A549 (cell line): ENCODE data around the gene GMDS. TPM values are rescaled to one million over a fixed set of nuclear protein-coding genes. Genes with fewer than 3 reads are reported as not detected.

Experiments
- ATAC-seq, 2 experiments: fragments of 200-7000 bp in 1 of 2; fragments of >200 bp in 1 of 2; cut with Nextera tagmentation in 1 of 2; cut with Tn5 transposase in 1 of 2; 3 replicates each; pipeline versions ENCODE4 v1.8.0 to v1.9.1; 2018 to 2020; ENCODE audit warnings: mild to moderate bottlenecking in 1 of 2, moderate library complexity in 1 of 2
- CTCF ChIA-PET: fragments of 300-600 bp; sonication (Branson Sonifier 250); formaldehyde crosslinking; extraction: SDS; loops from one replicate; lab custom pipeline; 2021; ENCODE audit warnings: antibody characterized with exemption, inconsistent platforms; lab: Yijun Ruan, JAX
- POLR2A ChIA-PET: fragments of 350-600 bp; formaldehyde crosslinking; extraction: SDS; loops from one replicate; lab custom pipeline; 2021; ENCODE audit warnings: antibody characterized with exemption, inconsistent platforms; lab: Yijun Ruan, JAX
- DNase-seq, 2 experiments: peaks; one replicate each; pipeline versions ENCODE4 v3.0.0 to v3.0.0-alpha.2; 2011 to 2016; ENCODE audit warnings: low read depth in 1 of 2, low spot score in 1 of 2
- FAIRE-seq: peaks from 2 replicates; lab custom pipeline; 2011; peaks lifted over from hg19 to GRCh38; lab: Jason Lieb, UNC
- H3K27ac ChIP-seq, 2 experiments: fragments of >200 bp; sonication (Bioruptor Twin); formaldehyde crosslinking; 3 replicates each; pipeline ENCODE4 v1.5.1; 2016 to 2017
- H3K4me1 ChIP-seq: fragments of >200 bp; sonication (Bioruptor Twin); formaldehyde crosslinking; 3 replicates; pipeline ENCODE4 v1.6.1; 2016
- H3K4me2 ChIP-seq: fragments of >200 bp; sonication (Bioruptor Twin); formaldehyde crosslinking; 3 replicates; pipeline ENCODE4 v1.6.1; 2016
- H3K4me3 ChIP-seq: fragments of >200 bp; sonication (Bioruptor Twin); formaldehyde crosslinking; 3 replicates; pipeline ENCODE4 v1.5.1; 2016
- H3K9me3 ChIP-seq: fragments of >200 bp; sonication (Bioruptor Twin); formaldehyde crosslinking; 3 replicates; pipeline ENCODE4 v1.6.1; 2016
- CHD2 ChIP-seq: fragments of 150-350 bp; IDR thresholded peaks from 2 replicates; pipeline ENCODE4 v1.6.1; 2014; ENCODE audit warnings: low read length; ENCODE audit not compliant: partially characterized antibody
- EHF ChIP-seq: fragments of 250-450 bp; sonication (Bioruptor Pico); IDR thresholded peaks from 2 replicates; pipeline ENCODE4 v1.5.0; 2020; ENCODE audit warnings: mild to moderate bottlenecking
- EHMT2 ChIP-seq: fragments of 200-600 bp; sonication (generic); IDR thresholded peaks from 2 replicates; pipeline ENCODE4 v1.6.1; 2016; ENCODE audit warnings: antibody characterized with exemption, low read depth, mild to moderate bottlenecking, moderate library complexity
- EP300 ChIP-seq, 2 experiments: fragments of >200 bp; sonication (Bioruptor Twin); formaldehyde crosslinking; IDR thresholded peaks; 2 replicates in 1 of 2; 3 replicates in 1 of 2; pipeline ENCODE4 v1.6.1; 2016 to 2017
- ESRRA ChIP-seq: fragments of 150-350 bp; IDR thresholded peaks from 2 replicates; pipeline ENCODE4 v1.6.1; 2014; ENCODE audit warnings: mild to moderate bottlenecking, low read length, borderline replicate concordance
- FOSL2 ChIP-seq, 2 experiments: fragments of 450-650 bp in 1 of 2; fragments of >200 bp in 1 of 2; sonication (Bioruptor Twin) in 1 of 2; formaldehyde crosslinking; IDR thresholded peaks; 2 replicates each; pipeline versions ENCODE4 v1.5.0 to v1.6.1; 2016 to 2020; ENCODE audit warnings: mild to moderate bottlenecking in 1 of 2, moderate library complexity in 1 of 2
- HDAC2 ChIP-seq: fragments of 200-600 bp; sonication (generic); IDR thresholded peaks from 2 replicates; pipeline ENCODE4 v1.6.1; 2016
- HEYL ChIP-seq: fragments of 250-450 bp; sonication (Bioruptor Pico); IDR thresholded peaks from 2 replicates; pipeline ENCODE4 v1.8.0; 2021; ENCODE audit warnings: mild to moderate bottlenecking, moderate library complexity
- HOXA7 ChIP-seq: fragments of 250-450 bp; sonication (Bioruptor Pico); IDR thresholded peaks from 2 replicates; pipeline ENCODE4 v1.5.0; 2020; ENCODE audit warnings: mild to moderate bottlenecking, moderate library complexity
- HOXB13 ChIP-seq: fragments of 250-450 bp; sonication (Bioruptor Pico); IDR thresholded peaks from 2 replicates; pipeline ENCODE4 v1.5.0; 2020; ENCODE audit warnings: low read depth, mild to moderate bottlenecking, moderate library complexity
- HOXB5 ChIP-seq: fragments of 250-450 bp; sonication (Bioruptor Pico); IDR thresholded peaks from 2 replicates; pipeline ENCODE4 v1.5.0; 2020; ENCODE audit warnings: mild to moderate bottlenecking, moderate library complexity
- JUN ChIP-seq, 2 experiments: fragments of >200 bp; sonication (Bioruptor Twin); formaldehyde crosslinking; IDR thresholded peaks; 2 replicates in 1 of 2; 3 replicates in 1 of 2; pipeline ENCODE4 v1.6.1; 2016 to 2017
- JUNB ChIP-seq: fragments of >200 bp; sonication (Bioruptor Twin); formaldehyde crosslinking; IDR thresholded peaks from 2 replicates; pipeline ENCODE4 v1.6.1; 2016
- MYC ChIP-seq: IDR thresholded peaks from 2 replicates; pipeline ENCODE4 v1.6.1; 2012; ENCODE audit warnings: mild to moderate bottlenecking, inconsistent platforms, low read length, improper control_type of control experiment, borderline replicate concordance
- NFE2L2 ChIP-seq: fragments of 150-350 bp; conservative IDR thresholded peaks from 2 replicates; pipeline ENCODE4 v1.6.1; 2014; ENCODE audit warnings: low read length
- NPAS2 ChIP-seq: fragments of 250-450 bp; sonication (Bioruptor Pico); IDR thresholded peaks from 2 replicates; pipeline ENCODE4 v1.8.0; 2022; ENCODE audit warnings: mild to moderate bottlenecking, moderate library complexity, borderline replicate concordance
- NR3C1 ChIP-seq: fragments of >200 bp; sonication (Bioruptor Twin); formaldehyde crosslinking; IDR thresholded peaks from 3 replicates; pipeline ENCODE4 v1.6.1; 2017
- PBX3 ChIP-seq: IDR thresholded peaks from 2 replicates; pipeline ENCODE4 v1.6.1; 2012
- PHF8 ChIP-seq: fragments of 200-600 bp; sonication (generic); IDR thresholded peaks from 2 replicates; pipeline ENCODE4 v1.6.1; 2016; ENCODE audit warnings: low read depth, mild to moderate bottlenecking, antibody characterized with exemption, moderate library complexity, borderline replicate concordance
- POLR2A ChIP-seq: IDR thresholded peaks from 2 replicates; pipeline ENCODE4 v1.6.1; 2012; ENCODE audit warnings: mild to moderate bottlenecking, low read length
- RARB ChIP-seq: fragments of 250-450 bp; sonication (Bioruptor Pico); IDR thresholded peaks from 2 replicates; pipeline ENCODE4 v1.8.0; 2021; ENCODE audit warnings: mild to moderate bottlenecking, moderate library complexity
- RCOR1 ChIP-seq: fragments of 150-350 bp; IDR thresholded peaks from 2 replicates; pipeline ENCODE4 v1.6.1; 2014; ENCODE audit warnings: antibody characterized with exemption, low read length, low read depth
- RNF2 ChIP-seq: fragments of 200-600 bp; sonication (generic); IDR thresholded peaks from 2 replicates; pipeline ENCODE4 v1.6.1; 2016; ENCODE audit warnings: low read depth, mild to moderate bottlenecking, antibody characterized with exemption, moderate library complexity, borderline replicate concordance
- SMC3 ChIP-seq: fragments of >200 bp; sonication (Bioruptor Twin); formaldehyde crosslinking; IDR thresholded peaks from 3 replicates; pipeline ENCODE4 v1.6.1; 2018; ENCODE audit warnings: inconsistent platforms
- SREBF2 ChIP-seq: fragments of 450-650 bp; IDR thresholded peaks from 2 replicates; pipeline ENCODE4 v1.6.1; 2014; ENCODE audit warnings: mild to moderate bottlenecking, moderate library complexity
- TP53 ChIP-seq: fragments of 250-450 bp; sonication (Bioruptor Pico); IDR thresholded peaks from 2 replicates; pipeline ENCODE4 v1.5.0; 2021; ENCODE audit warnings: mild to moderate bottlenecking, moderate library complexity
- ZSCAN20 ChIP-seq: fragments of 250-450 bp; sonication (Bioruptor Pico); IDR thresholded peaks from 2 replicates; pipeline ENCODE4 v1.8.0; 2022; ENCODE audit warnings: mild to moderate bottlenecking, moderate library complexity
- WGBS: methylation state at CpG from one replicate; pipeline ENCODE4 v1.1.6; 2017; ENCODE audit errors: missing lambda C conversion rate; 5-methylcytosine and 5-hydroxymethylcytosine counted together
- polyA plus RNA-seq, 4 experiments: library from polyadenylated mRNA; depleted of rRNA in 3 of 4; stranded (reverse); fragments of >200 nt; fragmentation: RNase III in 1 of 4; extraction: RNeasy Plus Mini Kit Qiagen cat#74134 plus additional on column Dnase treatment in 1 of 4; gene quantifications; 2 replicates in 3 of 4; 3 replicates in 1 of 4; pipeline ENCODE4 v1.2.3, GENCODE V29; 2011 to 2017
- TF ChIP-seq, protein P1 (sequence below): fragments of 450-650 bp; IDR thresholded peaks from 2 replicates; pipeline ENCODE4 v1.6.1; 2014; ENCODE audit warnings: antibody characterized with exemption
- TF ChIP-seq, protein P2 (sequence below): fragments of >200 bp; sonication (Bioruptor Twin); formaldehyde crosslinking; IDR thresholded peaks from 2 replicates; pipeline ENCODE4 v1.6.1; 2016

GMDS gene
- polyA plus RNA-seq, 2 of the 4 experiments (the other 2 are of a cell fraction) = 9.9 to 12.4 TPM

GRCh38 chr6:2155206-2155605 lies 90.2 kb downstream of the GMDS start:
- Histone ChIP-seq H3K9me3 (no peaks in the 10 kb centered on the region), H3K4me3 (no peak overlapping the region), H3K27ac (no peak overlapping the region), H3K4me1 (no peaks in the 10 kb centered on the region), H3K4me2 (no peak overlapping the region)
- POLR2A ChIA-PET = no interaction called here
- FAIRE-seq = no peak
- DNase-seq = no peak
- 82% methylated on average over 1 of the region's 1 CpG for WGBS
- TF ChIP-seq EHMT2 = no peak
- TF ChIP-seq HOXA7 (CRISPR knock-in tag) = no peak
- no peak for TF ChIP-seq NFE2L2
- no peak for TF ChIP-seq SMC3
- TF ChIP-seq PHF8 = no peak
- TF ChIP-seq JUN (IDR thresholded peaks at IDR 0.05) = no peak
- no peak for TF ChIP-seq TP53 (CRISPR knock-in tag)
- TF ChIP-seq FOSL2 (IDR thresholded peaks at IDR 0.05) = no peak
- TF ChIP-seq FOSL2 (CRISPR knock-in tag; IDR thresholded peaks at IDR 0.05) = no peak
- no peak for TF ChIP-seq HOXB5 (CRISPR knock-in tag)
- no peak for TF ChIP-seq NPAS2 (CRISPR knock-in tag)
- no peak for TF ChIP-seq HOXB13 (CRISPR knock-in tag)
- no peak for TF ChIP-seq PBX3
- TF ChIP-seq RNF2 = no peak
- no peak for TF ChIP-seq NR3C1
- TF ChIP-seq ZSCAN20 (CRISPR knock-in tag) = no peak
- no peak for TF ChIP-seq POLR2A
- TF ChIP-seq EP300 (IDR thresholded peaks at IDR 0.05) = no peak
- TF ChIP-seq RCOR1 = no peak
- TF ChIP-seq HDAC2 = no peak
- no peak for ATAC-seq
- CTCF ChIA-PET = no interaction called here

GRCh38 chr6:2149361-2150006 lies 95.9 kb downstream of the GMDS start:
- 89% methylated on average over 9 of the region's 9 CpGs for WGBS
- H3K4me2 ChIP-seq = no peak overlapping the region
- TF ChIP-seq EHF (CRISPR knock-in tag) (no peak), CHD2 (no peak), ESRRA (no peak), SREBF2 (no peak), HEYL (CRISPR knock-in tag) (no peak), JUN (IDR thresholded peaks at IDR 0.05) (no peak), JUNB (no peak), EHMT2 (no peak), HOXA7 (CRISPR knock-in tag) (no peak), FOSL2 (IDR thresholded peaks at IDR 0.05) (no peak), FOSL2 (CRISPR knock-in tag; IDR thresholded peaks at IDR 0.05) (no peak), MYC (no peak), RARB (CRISPR knock-in tag) (no peak)
- TF ChIP-seq, protein P1, sequence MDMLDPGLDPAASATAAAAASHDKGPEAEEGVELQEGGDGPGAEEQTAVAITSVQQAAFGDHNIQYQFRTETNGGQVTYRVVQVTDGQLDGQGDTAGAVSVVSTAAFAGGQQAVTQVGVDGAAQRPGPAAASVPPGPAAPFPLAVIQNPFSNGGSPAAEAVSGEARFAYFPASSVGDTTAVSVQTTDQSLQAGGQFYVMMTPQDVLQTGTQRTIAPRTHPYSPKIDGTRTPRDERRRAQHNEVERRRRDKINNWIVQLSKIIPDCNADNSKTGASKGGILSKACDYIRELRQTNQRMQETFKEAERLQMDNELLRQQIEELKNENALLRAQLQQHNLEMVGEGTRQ = no peak
- TF ChIP-seq, protein P2, sequence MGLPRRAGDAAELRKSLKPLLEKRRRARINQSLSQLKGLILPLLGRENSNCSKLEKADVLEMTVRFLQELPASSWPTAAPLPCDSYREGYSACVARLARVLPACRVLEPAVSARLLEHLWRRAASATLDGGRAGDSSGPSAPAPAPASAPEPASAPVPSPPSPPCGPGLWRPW = no peak
- TF ChIP-seq, all 56 proteins: peak for 0
- FAIRE-seq (no peak), DNase-seq (no peak), ATAC-seq (no peak)
- CTCF ChIA-PET = interaction anchor here (1.2 kb wide), 1 partner anchor 12 kb away, joined by 3 read pairs; no protein-coding TSS in a partner anchor
- H3K4me1 ChIP-seq = no peaks in the 10 kb centered on the region
- no peak overlapping the region for H3K4me3 ChIP-seq
- H3K27ac ChIP-seq = no peak overlapping the region
- no peaks in the 10 kb centered on the region for H3K9me3 ChIP-seq
- POLR2A ChIA-PET = no interaction called here
